Measurements from ENCODE around the gene TMSB10.
"Not testable (repeated sequence)": the region's sequence is repeated elsewhere in the genome, so short reads cannot be mapped to it uniquely, and the experiment has no call there.

The TMSB10 gene

GRCh38 chr2:84905181-84906107 lies at the start of gene TMSB10:
TSS of gene TMSB10 (plus strand) at chr2:84905656.
- DNase-seq (ENCODE audit: low read depth, low spot score) = peak; percentile 41

GRCh38 chr2:84855731-84856130 lies 49.7 kb upstream of the TMSB10 start:
- DNase-seq (ENCODE audit: low read depth, low spot score) = no peak

GRCh38 chr2:84856787-84857186 lies 48.7 kb upstream of the TMSB10 start:
- no peak for DNase-seq (ENCODE audit: low read depth, low spot score)

GRCh38 chr2:84857566-84857965 lies 47.9 kb upstream of the TMSB10 start:
- DNase-seq (ENCODE audit: low read depth, low spot score) = no peak

GRCh38 chr2:84858123-84858522 lies 47.3 kb upstream of the TMSB10 start:
- DNase-seq (ENCODE audit: low read depth, low spot score) = no peak

GRCh38 chr2:84858937-84859336 lies 46.5 kb upstream of the TMSB10 start:
- no peak for DNase-seq (ENCODE audit: low read depth, low spot score)

- DNase-seq (ENCODE audit: low read depth, low spot score) = no peak
Observed at GRCh38 chr2:84861539-84861938, 43.9 kb upstream of the TMSB10 start.

GRCh38 chr2:84862006-84862405 lies 43.5 kb upstream of the TMSB10 start:
- DNase-seq (ENCODE audit: low read depth, low spot score) = no peak

- no peak for DNase-seq (ENCODE audit: low read depth, low spot score)
Observed at GRCh38 chr2:84865181-84865783, 40.2 kb upstream of the TMSB10 start.

- DNase-seq (ENCODE audit: low read depth, low spot score) = no peak
Observed at GRCh38 chr2:84866122-84866521, 39.3 kb upstream of the TMSB10 start.

- DNase-seq (ENCODE audit: low read depth, low spot score) = not testable (repeated sequence)
Observed at GRCh38 chr2:84868327-84868726, 37.1 kb upstream of the TMSB10 start.

- no peak for DNase-seq (ENCODE audit: low read depth, low spot score)
Observed at GRCh38 chr2:84870306-84870705, 35.1 kb upstream of the TMSB10 start.

GRCh38 chr2:84872691-84873090 lies 32.8 kb upstream of the TMSB10 start:
- DNase-seq (ENCODE audit: low read depth, low spot score) = not testable (repeated sequence)

GRCh38 chr2:84873350-84873749 lies 32.1 kb upstream of the TMSB10 start:
- DNase-seq (ENCODE audit: low read depth, low spot score) = no peak

- DNase-seq (ENCODE audit: low read depth, low spot score) = no peak
Observed at GRCh38 chr2:84874381-84875212, 30.9 kb upstream of the TMSB10 start.

GRCh38 chr2:84875213-84875560 lies 30.3 kb upstream of the TMSB10 start:
- DNase-seq (ENCODE audit: low read depth, low spot score) = no peak

GRCh38 chr2:84875619-84876018 lies 29.8 kb upstream of the TMSB10 start:
- not testable (repeated sequence) for DNase-seq (ENCODE audit: low read depth, low spot score)

GRCh38 chr2:84876369-84876768 lies 29.1 kb upstream of the TMSB10 start:
- no peak for DNase-seq (ENCODE audit: low read depth, low spot score)

GRCh38 chr2:84878459-84878858 lies 27.0 kb upstream of the TMSB10 start:
- DNase-seq (ENCODE audit: low read depth, low spot score) = no peak

GRCh38 chr2:84878896-84879583 lies 26.4 kb upstream of the TMSB10 start:
- DNase-seq (ENCODE audit: low read depth, low spot score) = no peak

- no peak for DNase-seq (ENCODE audit: low read depth, low spot score)
Observed at GRCh38 chr2:84879584-84880394, 25.7 kb upstream of the TMSB10 start.

Data from brain pericyte (primary cell).